CD4-positive, alpha-beta T cell treated with Interferon gamma for 1 hour (primary cell): ENCODE data around the gene MICA.
A peak's percentile ranks its signal among the peaks of the same experiment; 100 is the strongest.
"Not testable (repeated sequence)": the region's sequence is repeated elsewhere in the genome, so short reads cannot be mapped to it uniquely, and the experiment has no call there.

ENCODE experiments used
- DNase-seq: peaks from one replicate; pipeline ENCODE4 v3.0.0-alpha.2; 2020

Gene MICA

GRCh38 chr6:31385041-31385440 lies 18.4 kb upstream of the MICA start:
- DNase-seq: no peak

GRCh38 chr6:31386099-31386498 lies 17.3 kb upstream of the MICA start:
- no peak for DNase-seq

- DNase-seq: no peak
Observed at GRCh38 chr6:31386977-31387376, 16.4 kb upstream of the MICA start.

GRCh38 chr6:31388916-31389801 lies 14.2 kb upstream of the MICA start:
- not testable (repeated sequence) for DNase-seq

GRCh38 chr6:31389802-31390132 lies 13.6 kb upstream of the MICA start:
- not testable (repeated sequence) for DNase-seq

GRCh38 chr6:31393932-31394331 lies 9.5 kb upstream of the MICA start:
- no peak for DNase-seq

- no peak for DNase-seq
Observed at GRCh38 chr6:31394381-31394780, 9.0 kb upstream of the MICA start.

- DNase-seq: no peak
Observed at GRCh38 chr6:31395832-31396231, 7.6 kb upstream of the MICA start.

- peak; percentile 82 for DNase-seq
Observed at GRCh38 chr6:31396422-31397152, 6.8 kb upstream of the MICA start.

GRCh38 chr6:31397153-31397499 lies 6.3 kb upstream of the MICA start:
- not testable (repeated sequence) for DNase-seq

GRCh38 chr6:31397901-31398525 lies 5.4 kb upstream of the MICA start:
- DNase-seq: no peak

- DNase-seq: peak; percentile 47
Observed at GRCh38 chr6:31399589-31400466, 3.6 kb upstream of the MICA start.

- DNase-seq: peak; percentile 79
Observed at GRCh38 chr6:31400467-31401289, 2.7 kb upstream of the MICA start.

- DNase-seq: no peak
Observed at GRCh38 chr6:31401403-31401802, 2.0 kb upstream of the MICA start.

- peak; percentile 13 for DNase-seq
Observed at GRCh38 chr6:31402324-31403282, 792 bp upstream of the MICA start.

GRCh38 chr6:31404061-31404364 lies 618 bp downstream of the MICA start:
- not testable (repeated sequence) for DNase-seq

- DNase-seq: no peak
Observed at GRCh38 chr6:31405996-31406395, 2.6 kb downstream of the MICA start.

- no peak for DNase-seq
Observed at GRCh38 chr6:31407699-31408098, 4.3 kb downstream of the MICA start.

GRCh38 chr6:31412506-31412905 lies 9.1 kb downstream of the MICA start:
- no peak for DNase-seq

GRCh38 chr6:31414148-31414770 lies 10.9 kb downstream of the MICA start:
- DNase-seq: not testable (repeated sequence)
